PC-3 (cell line): ENCODE results near the gene WDR27.

Source experiments
- EZH2 ChIP-seq: fragments of 300-600 bp; sonication (generic); IDR thresholded peaks from one replicate; pipeline ENCODE4 v1.6.1; 2017; ENCODE audit warnings: antibody characterized with exemption, mild to moderate bottlenecking, low read length; ENCODE audit not compliant: unreplicated experiment
- TF ChIP-seq, protein P1 (sequence below): fragments of 300-600 bp; sonication (generic); conservative IDR thresholded peaks from 2 replicates; pipeline ENCODE4 v1.5.1; 2017; ENCODE audit warnings: antibody characterized with exemption, low read depth, mild to moderate bottlenecking, low read length

DNA sequence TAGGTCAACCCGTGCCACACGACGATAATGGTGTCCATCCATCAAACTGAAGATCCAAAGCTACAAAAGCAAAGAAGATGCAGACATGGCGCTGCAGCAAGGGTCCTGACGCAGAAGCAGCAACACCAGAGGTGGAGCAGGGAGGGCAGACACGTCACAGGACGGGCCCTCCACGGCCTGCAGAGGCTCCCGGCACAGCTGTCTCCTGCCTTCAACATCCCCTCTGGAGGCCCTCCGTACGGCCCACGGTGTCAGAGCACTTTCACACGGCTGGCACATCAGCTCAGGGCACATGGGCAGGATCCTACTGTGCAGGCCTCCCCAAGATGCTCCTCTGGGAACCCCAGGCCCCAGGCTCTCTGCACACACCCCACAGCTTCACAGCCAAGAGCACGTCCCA, 37.6 kb downstream of the WDR27 start:
- TF ChIP-seq, protein P1, sequence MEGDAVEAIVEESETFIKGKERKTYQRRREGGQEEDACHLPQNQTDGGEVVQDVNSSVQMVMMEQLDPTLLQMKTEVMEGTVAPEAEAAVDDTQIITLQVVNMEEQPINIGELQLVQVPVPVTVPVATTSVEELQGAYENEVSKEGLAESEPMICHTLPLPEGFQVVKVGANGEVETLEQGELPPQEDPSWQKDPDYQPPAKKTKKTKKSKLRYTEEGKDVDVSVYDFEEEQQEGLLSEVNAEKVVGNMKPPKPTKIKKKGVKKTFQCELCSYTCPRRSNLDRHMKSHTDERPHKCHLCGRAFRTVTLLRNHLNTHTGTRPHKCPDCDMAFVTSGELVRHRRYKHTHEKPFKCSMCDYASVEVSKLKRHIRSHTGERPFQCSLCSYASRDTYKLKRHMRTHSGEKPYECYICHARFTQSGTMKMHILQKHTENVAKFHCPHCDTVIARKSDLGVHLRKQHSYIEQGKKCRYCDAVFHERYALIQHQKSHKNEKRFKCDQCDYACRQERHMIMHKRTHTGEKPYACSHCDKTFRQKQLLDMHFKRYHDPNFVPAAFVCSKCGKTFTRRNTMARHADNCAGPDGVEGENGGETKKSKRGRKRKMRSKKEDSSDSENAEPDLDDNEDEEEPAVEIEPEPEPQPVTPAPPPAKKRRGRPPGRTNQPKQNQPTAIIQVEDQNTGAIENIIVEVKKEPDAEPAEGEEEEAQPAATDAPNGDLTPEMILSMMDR: no peak
- no peak for TF ChIP-seq EZH2
